RWPE1 (cell line): ENCODE measurements around the gene TNKS1BP1.

ENCODE experiments used
- CTCF ChIA-PET: fragments of 350-600 bp; sonication (Branson Sonifier 250); formaldehyde crosslinking; extraction: SDS; loops from one replicate; lab custom pipeline; 2021; lab: Yijun Ruan, JAX
- POLR2A ChIA-PET: fragments of 400-600 bp; formaldehyde crosslinking; extraction: SDS; loops from one replicate; lab custom pipeline; 2020; ENCODE audit warnings: antibody characterized with exemption; ENCODE audit not compliant: low non-redundant PET; lab: Yijun Ruan, JAX
- DNase-seq: peaks from one replicate; pipeline ENCODE4 v3.0.0; 2012; ENCODE audit warnings: low spot score
- H3K27ac ChIP-seq: fragments of 450-650 bp; 2 replicates; pipeline ENCODE4 v1.5.1; 2017
- TF ChIP-seq, protein P1 (sequence below): fragments of 450-650 bp; conservative IDR thresholded peaks from 2 replicates; pipeline ENCODE4 v1.5.1; 2017; ENCODE audit warnings: low read depth, mild to moderate bottlenecking

TNKS1BP1 gene

DNA sequence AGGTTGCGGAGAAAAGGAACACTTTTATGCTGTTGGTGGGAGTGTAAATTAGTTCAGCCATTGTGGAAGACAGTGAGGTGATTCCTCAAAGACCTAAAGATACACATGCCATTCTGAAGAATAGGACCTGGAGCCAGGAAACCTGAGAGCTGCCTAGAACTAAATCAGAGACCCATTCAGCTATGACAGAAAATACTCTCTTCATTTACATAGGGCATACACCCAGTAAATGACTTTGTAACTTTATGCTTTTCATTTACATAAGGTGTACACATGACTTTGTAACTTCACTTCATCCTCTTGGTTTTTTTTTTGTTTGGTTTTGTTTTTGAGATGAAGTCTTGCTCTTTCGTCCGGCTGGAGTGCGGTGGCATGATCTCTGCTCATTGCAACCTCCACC, 62.6 kb downstream of the TNKS1BP1 start:
- CTCF ChIA-PET = no interaction called here
- no peak for DNase-seq
- POLR2A ChIA-PET = no interaction called here
- TF ChIP-seq, protein P1, sequence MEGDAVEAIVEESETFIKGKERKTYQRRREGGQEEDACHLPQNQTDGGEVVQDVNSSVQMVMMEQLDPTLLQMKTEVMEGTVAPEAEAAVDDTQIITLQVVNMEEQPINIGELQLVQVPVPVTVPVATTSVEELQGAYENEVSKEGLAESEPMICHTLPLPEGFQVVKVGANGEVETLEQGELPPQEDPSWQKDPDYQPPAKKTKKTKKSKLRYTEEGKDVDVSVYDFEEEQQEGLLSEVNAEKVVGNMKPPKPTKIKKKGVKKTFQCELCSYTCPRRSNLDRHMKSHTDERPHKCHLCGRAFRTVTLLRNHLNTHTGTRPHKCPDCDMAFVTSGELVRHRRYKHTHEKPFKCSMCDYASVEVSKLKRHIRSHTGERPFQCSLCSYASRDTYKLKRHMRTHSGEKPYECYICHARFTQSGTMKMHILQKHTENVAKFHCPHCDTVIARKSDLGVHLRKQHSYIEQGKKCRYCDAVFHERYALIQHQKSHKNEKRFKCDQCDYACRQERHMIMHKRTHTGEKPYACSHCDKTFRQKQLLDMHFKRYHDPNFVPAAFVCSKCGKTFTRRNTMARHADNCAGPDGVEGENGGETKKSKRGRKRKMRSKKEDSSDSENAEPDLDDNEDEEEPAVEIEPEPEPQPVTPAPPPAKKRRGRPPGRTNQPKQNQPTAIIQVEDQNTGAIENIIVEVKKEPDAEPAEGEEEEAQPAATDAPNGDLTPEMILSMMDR = no peak
- H3K27ac ChIP-seq = no peak overlapping the region

DNA sequence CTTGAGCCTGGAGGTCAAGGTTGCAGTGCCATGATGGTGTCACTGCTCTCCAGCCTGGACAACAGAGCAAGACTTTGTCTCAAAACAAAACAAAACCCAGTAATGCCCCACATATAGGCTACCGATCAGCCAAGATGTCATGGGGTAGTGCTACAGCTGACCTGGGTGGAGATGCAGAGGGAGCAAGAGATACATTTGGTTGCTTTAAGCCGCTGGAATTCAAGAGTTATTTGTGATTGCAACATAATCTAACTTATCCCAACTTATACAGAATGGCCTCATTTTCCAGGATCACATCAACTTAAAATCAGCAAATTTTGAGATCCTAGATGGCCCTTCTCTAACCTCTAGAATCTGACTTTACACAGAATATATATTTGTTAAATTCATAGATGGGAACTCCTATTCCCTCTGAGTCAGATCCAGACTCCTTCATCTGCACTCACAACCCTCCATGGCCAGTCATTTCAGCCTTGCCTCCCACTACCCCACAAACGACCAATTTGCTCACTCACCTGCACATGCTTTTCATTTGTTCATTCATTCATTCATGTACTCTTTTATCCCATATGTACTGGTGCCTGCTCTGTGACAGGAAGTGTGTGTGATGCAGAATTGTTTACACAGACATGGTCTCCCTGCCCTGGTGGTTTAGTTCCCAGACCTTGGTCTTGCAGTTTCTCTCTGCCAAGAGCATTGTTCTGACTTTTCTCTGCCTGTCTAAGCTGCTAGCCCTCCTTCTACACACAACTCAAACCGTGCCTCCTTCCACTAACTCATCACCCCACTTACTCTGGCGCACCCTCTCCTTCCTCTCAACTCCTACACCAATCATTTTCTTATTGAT, 63.6 kb downstream of the TNKS1BP1 start:
- TF ChIP-seq, protein P1 = no peak
- ChIA-PET POLR2A (no interaction called here), CTCF (no interaction called here)
- no peak for DNase-seq
- no peak overlapping the region for H3K27ac ChIP-seq

- ChIA-PET POLR2A (no interaction called here), CTCF (interaction anchor here (0.6 kb wide), 1 partner anchor 469 kb away, joined by 5 read pairs; no protein-coding TSS in a partner anchor)
- TF ChIP-seq, protein P1 = no peak
- DNase-seq = no peak
- no peak overlapping the region for H3K27ac ChIP-seq
These were observed 68.6 kb downstream of the TNKS1BP1 start for GRCh38 chr11:57256119-57256518.

- POLR2A ChIA-PET = no interaction called here
- CTCF ChIA-PET = no interaction called here
- no peak for DNase-seq
- TF ChIP-seq, protein P1 = no peak
- no peak overlapping the region for H3K27ac ChIP-seq
These were observed 69.1 kb downstream of the TNKS1BP1 start for GRCh38 chr11:57255618-57256017.

DNA sequence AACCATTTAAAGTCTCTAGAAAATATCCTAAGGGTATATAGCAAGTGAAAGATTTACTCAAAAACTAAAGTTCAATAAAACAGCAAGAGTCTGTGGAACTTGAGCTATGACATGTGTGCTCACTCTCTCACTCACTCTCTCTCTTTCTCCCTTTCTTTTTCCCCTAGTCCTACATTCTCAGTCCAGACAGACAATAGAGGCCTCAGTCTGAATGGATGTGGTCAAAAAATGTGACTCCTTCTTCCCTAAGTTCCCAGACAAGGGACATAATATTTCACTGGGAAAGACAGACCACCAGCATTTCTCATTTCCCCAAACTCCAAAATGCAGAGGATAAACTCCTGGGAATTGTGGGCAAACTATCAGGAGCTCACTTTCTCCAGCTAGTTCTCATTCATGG, 70.1 kb downstream of the TNKS1BP1 start:
- ChIA-PET POLR2A (no interaction called here), CTCF (no interaction called here)

DNA sequence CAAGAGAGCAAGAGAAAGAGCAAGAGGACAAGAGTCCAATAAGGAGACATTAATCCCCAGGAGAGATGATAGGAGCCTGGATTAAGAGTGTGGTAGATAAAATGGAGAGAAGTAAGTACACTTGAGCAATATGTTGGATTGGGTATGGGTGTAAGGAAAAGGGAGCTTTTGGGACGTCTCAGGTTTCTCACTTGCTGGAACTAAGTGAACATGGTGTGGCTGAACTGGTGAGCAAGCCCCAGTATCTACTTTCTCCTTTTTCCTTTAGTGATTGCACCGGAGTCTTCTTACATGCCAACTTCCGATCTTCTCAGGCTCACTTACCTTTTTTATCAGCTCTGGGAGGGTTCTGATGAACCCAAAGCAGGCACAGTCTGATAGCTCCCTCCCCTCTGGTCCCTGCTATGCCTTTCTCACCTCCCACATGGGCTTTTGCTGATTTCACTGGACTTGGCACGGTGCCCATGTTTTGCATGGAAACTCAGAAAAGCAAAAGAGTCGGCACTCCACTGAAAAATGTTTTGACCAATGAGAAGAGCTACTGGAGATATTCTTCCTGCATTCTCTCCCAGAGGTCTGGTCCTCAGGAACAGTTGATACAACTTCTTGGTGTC, 73.2 kb downstream of the TNKS1BP1 start:
- POLR2A ChIA-PET = no interaction called here
- no peak for DNase-seq
- CTCF ChIA-PET = interaction anchor here (0.8 to 2.3 kb wide), 3 partner anchors 18 to 410 kb away, joined by 3 to 10 read pairs (median 4); no protein-coding TSS in a partner anchor
- TF ChIP-seq, protein P1 = no peak
- H3K27ac ChIP-seq = no peak overlapping the region

More for the DNA sequence above, 70.1 kb downstream of the TNKS1BP1 start:
- no peak overlapping the region for H3K27ac ChIP-seq
- TF ChIP-seq, protein P1 = no peak
- DNase-seq = no peak
